ENCODE measurements around the gene PLEKHH1.
"Not testable (repeated sequence)": the region's sequence is repeated elsewhere in the genome, so short reads cannot be mapped to it uniquely, and the experiment has no call there.

The PLEKHH1 gene

DNA sequence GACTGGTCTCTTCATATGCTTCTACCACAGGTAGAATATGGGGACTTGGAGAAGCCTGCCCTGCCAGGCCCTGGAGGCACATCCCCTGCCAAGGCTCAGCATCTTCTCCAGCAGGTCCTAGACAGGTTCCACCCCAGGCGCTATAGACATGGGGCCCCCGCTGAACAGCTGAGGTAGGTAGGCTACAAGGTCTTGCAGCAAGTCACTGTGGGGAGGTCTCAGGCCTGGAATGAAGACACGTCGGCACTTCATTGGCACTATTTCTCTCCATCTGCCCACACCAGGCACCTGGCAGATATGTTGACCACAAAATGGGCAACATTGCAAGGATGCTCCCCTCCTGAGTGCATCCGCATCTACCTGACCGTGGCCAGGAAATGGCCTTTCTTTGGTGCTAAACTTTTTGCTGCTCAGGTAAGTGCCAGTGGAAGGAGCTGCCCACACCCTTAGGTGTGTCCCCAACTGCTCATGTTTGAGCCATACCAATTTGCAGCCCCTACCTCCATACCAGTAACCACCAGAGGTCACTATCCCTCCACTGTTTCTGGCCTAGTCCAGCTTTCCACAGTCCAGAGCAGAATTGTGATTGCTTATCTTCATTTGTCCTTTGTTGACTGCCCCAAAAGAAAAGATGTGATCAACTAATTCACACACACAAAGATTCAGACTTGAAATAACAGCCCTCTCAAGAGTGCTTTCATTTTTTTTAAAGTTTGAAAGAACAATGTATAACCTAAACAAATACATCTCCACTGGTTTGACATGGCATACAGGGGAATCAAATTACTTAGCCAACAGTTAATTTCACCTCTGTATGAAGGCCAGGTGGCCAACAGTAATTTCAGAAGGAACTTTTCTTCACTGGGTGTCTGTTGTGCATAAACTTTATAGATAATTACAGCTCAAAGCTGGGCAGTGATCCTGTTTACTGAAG, 50.9 kb downstream of the PLEKHH1 start:
- DNase-seq (ENCODE audit: low spot score), result peak; percentile 55

DNA sequence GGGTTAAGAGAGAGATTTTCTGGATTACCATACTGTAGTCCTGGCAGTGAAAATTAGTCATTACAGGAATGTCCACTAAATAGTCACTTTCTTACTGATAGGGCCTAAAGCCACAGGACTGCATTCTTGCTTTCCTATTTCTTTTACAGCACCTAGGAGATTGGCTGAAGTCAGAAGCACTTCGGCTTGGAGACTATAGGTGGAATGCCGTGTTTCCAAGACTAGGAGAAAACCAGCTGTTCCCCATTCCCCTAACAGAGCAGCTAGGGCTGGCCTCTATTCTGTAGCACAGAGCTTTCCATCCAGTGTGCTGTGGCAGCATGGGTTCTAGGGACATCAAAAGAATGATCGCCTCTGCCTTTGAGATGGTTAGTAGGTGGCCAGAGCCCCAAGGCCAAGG, 51.9 kb downstream of the PLEKHH1 start:
- DNase-seq (ENCODE audit: low spot score), result no peak

DNA sequence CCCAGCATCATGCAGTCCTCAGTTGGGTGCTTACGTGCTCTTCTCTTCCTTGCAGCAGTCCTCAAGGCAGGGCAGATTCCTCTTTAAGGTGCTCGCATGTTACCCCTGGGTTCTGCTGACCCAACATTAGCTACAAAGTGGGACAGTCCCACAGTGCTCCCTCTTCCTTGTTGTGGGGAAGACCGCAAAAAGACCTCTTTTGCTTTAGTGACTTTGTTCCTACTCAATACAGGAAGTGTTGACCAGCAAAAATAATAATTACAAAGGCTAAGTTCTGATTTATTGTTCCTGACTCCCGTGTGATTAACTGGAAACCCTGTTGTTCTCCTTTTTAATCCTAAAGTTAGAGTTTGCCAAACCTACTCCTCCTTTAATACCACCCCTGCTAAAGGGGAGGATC, 53.3 kb downstream of the PLEKHH1 start:
- DNase-seq (ENCODE audit: low spot score), result no peak

DNA sequence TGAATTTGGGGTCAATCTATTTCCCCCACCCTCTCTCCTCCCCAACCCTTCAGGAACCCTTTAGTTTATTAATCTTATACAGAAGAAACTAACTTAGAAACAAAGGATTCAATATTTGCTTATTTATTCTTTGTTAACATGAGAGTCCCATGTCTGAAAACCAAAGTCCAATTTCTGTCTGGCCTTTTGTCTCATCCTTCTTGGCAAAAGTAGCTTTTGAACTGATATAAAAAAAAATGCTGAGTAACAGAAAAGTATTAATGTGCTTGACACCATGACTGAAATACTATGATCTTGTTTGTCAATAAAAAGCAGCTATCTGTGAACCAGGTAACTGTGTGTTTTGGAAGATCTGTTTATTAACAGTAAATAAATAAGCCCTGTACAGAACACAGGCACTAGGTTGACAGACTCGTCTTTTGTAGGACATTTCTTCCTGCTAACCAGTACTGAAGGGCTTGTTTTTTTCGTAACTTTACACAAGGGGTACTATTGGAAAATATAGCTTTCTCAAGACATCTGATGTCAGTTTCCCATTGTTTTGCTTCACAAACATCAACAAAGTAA, 56.2 kb downstream of the PLEKHH1 start:
- DNase-seq (ENCODE audit: low spot score), result no peak

DNA sequence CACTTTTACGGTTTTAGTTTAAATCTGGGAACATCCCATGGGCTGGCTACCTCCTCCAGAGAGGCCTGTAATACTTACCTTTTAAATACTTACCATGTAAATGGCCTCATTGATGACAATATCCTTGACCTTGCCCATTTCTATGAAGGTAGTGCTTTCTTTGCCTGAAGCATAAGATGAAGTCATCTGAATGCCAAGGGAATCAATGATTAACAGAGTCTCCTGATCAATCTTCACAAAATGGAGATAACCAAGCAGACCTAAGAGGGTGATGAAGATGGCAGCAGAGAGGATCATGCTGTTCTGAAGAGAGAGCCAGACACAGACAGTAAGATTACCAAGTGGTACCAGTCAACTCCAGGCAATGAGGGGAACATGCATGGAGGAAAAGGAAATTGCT, 60.6 kb downstream of the PLEKHH1 start:
- not testable (repeated sequence) for DNase-seq (ENCODE audit: low spot score)

DNA sequence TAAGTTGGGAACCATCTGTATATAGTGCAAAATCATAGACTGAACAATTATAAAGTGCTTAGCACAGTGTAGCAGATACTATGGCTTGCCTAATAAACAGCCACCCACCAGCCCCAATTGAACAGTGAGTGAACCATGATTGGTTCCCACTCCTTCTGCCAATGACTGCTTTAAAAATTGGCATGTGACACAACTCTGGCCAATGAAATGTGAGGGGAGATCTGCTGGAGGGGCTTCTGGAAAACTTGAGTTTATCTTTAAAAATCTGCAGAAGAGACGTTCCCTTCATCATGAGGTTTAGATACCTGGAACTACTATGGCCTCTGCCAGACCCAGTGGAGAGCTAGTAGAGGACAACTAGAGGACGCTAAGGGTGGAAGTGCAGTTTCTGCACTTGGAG, 62.3 kb downstream of the PLEKHH1 start:
- DNase-seq (ENCODE audit: low spot score), result no peak

DNA sequence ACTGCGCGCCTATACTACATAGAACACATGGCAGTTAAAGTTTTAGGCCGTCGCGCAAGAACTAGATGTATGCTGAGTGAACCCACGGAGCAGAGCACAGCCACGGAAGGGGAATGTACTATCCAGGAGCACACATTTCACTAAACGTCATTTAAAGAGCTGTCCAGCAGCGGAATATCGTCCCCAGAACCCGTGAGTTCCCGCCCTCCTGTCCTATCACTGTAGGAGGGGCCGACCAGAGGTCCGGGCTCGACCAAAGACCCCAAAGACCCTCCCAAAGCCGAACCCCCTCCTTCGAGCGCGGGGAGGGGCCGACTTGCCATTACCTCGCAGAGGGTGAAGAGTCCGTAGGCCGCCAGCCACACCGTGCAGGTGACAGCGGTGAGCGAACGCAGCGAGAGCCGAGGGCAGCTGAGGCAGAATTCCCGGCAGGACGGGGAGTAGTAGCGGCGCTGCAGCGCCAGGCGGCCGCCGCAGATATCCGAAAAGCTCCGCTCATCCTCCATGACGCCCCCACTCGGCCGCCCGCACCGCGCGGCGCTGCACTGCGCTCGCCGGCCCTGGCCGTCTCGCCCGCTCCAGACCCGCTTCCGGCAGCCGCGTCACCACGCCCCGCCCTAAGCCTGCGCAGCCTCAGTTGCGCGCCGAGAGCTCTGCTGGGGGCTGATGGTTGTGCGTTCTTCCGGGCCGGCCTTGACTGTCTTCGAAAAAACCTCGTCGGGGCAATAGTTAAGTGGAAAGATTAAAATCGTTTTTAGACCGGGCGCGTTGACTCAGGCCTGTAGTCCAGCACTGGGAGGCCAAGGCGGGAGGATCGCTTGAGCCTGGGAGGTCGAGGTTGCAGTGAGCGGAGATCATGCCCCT, 66.8 kb downstream of the PLEKHH1 start, which contains the start of gene PIGH:
PIGH (minus strand) TSS at position 571 of the 864 bp plus-strand sequence; CDS start at position 506, 65 bp downstream.
- peak; percentile 96 for DNase-seq (ENCODE audit: low spot score)

DNA sequence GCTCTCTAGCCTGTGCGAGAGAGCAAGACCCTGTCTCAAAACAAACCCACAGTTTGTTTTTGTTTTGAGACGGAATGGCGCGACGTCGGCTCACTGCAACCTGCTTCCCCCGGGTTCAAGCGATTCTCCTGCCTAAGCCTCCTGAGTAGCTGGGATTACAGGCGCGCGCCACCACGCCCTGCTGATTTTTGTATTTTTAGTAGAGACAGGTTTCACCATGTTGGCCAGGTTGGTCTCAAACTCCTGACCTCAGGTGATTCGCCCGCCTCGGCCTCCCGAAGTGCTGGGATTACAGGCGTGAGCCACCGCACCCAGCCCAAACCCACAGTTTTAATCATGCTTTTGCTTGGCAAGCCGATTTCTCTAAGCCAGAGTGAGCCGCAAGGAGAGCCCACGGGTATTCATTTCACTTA, 67.5 kb downstream of the PLEKHH1 start:
- not testable (repeated sequence) for DNase-seq (ENCODE audit: low spot score)

DNA sequence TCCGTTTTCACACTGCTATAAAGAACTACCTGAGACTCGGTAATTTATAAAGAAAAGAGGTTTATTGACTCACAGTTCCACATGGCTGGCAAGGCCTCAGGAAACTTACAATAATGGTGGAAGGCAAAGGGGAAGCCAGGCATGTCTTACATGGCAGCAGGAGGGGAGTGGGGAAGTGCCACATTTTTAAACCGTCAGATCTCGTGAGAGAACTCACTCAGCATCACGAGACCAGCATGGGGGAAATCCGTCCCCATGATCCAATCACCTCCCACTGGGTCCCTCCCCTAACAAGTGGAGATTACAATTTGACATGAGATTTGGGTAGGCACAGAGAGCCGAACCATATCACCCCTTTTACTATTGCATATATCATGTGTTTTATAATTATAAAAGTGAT, 69.0 kb downstream of the PLEKHH1 start:
- no peak for DNase-seq (ENCODE audit: low spot score)

DNA sequence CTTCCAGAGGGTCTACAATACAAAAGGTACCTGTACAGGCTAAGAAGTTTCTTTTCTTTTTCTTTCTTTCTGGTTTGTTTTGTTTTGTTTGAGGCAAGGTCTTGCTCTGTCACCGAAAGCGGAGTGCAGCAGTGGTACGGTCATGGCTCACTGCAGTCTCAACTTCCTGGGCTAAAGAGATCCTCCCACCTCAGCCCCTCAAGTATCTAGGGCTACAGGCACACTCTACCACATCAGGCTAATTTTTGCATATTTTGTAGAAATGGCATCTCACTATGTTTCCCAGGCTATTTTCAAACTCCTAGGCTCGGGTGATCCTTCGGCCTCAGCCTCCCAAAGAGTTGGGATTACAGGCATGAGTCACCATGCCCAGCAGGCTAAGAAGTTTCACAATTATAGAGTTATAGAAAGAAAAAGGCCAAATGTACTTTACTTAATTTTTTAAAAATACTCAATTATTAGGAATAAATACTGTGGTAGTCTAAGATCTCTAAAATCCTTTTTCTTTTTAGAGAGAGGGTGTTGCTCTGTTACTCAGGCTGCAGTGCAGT, 70.0 kb downstream of the PLEKHH1 start:
- DNase-seq (ENCODE audit: low spot score), result peak; percentile 35

DNA sequence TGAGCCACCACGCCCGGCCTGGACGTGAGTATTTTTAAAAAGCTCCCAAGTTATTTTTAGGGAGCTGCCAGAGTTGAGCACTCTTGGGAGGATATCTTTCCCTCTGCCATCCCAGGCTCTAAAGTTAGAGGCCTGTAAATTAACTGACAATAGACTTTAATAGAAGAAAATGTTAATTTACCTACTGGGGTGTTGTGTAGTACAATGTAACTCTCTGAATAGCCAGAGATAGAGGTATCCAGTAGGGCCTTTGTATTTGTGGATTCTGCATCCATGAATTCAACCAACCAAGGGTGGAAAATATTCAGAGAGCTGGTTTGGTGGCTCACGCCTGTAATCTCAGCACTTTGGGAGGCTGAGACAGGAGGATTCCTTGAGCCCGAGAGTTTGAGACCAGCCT, 74.6 kb downstream of the PLEKHH1 start:
- no peak for DNase-seq (ENCODE audit: low spot score)

DNA sequence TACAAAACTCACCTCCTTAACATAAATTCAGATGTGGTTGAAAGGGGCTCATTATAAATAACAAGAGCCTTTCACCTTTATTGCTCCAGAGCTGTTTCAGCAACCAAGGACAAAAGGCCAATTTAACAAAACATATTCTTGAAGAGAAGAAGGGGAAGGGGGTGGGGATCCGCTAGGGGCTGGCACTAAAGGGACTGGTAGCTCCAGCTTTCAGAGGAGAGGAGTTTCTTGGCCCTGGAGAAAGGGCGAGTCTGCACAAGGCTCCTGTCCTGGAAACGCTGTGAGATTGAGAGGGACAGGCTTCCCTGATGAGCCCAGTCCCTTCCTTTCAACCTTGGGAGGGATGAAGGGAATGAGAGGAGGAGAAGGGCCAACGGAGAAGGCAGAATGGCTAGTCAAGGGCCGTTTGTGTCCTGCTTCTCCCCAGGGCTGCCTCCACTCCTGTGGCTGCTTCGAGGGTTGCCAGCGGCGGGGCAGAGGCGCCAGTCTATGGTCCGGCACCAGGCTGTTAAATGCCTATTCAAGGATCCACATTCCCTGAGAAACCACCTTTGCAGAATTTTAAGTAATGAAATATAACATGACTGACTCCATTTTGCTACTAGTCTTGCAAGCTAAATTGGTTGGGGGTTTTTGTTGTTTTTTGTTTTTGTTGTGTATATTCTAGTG, 76.7 kb downstream of the PLEKHH1 start:
- no peak for DNase-seq (ENCODE audit: low spot score)

DNA sequence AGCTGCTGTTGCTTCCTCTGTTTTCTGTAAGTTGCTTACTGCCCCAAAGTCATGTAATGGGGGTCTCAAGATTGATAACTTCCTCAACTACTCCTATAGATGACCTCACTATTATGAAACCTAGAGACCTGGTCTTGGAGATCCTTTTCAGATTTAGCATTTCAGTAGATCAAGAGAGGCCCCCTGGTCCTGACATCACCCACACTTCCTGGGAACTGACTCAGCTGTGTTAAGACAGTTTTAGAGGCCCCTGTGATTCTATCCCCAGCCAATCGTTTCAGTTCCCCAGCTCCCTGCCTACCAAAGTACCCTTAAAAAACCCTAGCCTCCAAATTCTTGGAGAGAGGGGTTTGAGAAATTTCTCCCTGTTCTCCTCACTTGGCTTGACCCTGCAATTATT, 77.4 kb downstream of the PLEKHH1 start:
- DNase-seq (ENCODE audit: low spot score), result no peak

DNA sequence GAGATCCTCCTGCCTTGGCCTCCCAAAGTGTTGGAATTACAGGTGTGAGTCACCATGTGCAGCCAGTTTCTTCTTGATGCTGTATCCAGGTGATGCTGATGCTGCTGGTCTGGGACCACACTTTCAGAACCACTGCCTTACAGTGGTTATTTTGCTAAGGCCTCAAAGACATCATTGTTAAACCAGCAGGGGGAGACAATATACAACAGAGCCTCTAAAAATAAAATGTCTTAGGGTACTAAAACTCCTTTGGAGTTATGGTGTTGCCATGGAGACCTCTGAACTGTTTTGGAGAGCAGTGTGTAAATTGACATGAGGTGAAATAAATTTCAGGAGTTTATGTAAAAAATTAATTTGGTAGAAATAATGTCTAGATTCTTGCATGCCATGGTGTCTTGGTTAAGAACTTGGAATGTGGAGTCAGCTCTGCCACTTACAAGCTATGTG, 85.5 kb downstream of the PLEKHH1 start:
- DNase-seq (ENCODE audit: low spot score), result peak; percentile 59

DNA sequence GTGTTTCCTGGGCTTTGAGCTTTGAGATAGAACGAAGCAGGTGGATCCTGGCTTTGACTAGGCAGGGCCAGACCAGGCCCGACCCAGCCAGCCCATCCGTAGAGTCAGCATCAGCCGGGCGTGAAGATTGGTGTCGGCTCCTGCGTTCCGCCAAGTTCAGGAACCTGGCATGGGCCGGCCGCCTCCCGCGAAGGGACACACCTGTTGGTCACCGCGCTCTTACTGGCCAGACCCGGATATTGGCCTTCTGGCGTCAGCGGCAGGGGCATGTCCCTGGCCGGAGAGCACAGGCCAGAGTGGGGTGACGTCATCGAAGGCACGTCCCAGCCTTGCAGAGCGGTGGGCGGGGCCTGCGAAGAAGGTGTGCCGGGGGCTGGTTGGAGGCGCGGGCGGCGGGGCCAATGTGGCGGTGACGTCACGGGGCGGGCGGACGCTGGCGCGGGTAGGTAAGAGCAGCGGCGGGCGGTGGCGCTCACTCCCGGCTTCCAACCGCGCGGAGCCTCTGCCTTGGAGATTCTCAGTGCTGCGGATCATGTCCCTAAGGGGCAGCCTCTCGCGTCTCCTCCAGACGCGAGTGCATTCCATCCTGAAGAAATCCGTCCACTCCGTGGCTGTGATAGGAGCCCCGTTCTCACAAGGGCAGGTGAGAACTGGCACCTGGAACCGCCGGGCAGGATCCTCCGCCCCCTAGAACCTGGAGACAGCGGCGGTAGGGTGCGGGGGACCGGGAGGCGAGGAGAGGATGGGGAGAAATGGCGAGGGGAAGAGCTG, 86.5 kb downstream of the PLEKHH1 start, which contains the start of gene ARG2:
ARG2 (plus strand) TSS at position 475 of the 771 bp plus-strand sequence; CDS start at position 533, 58 bp downstream.
- DNase-seq (ENCODE audit: low spot score), result peak; percentile 95

DNA sequence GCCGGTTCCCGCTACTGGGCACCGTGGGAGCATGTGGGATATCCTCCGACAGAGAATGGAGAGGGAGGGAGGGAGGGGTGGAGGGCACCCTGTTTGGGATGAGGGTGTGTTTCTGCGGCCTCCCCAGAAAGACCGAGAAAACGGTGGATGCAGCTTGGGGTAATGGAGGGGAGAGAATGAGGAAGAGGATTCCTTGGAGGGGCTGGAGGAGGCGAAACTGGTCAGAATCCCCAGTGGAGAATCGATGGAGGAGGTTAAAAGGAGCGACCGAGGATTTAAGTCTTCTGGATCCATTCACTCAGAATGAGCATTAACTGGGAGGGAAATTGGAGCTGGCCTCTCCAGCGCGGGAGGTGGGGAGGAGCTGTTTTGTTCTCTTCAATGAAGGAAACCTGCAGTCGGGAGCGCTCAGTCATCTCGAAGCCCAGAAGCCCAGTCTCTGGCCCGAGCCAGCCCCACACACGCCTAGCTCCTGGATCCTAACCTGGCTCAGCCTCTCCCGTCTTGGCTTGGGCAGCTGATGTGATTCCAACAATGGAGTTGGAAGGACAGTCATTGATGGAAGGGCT, 87.2 kb downstream of the PLEKHH1 start:
- DNase-seq (ENCODE audit: low spot score), result no peak

DNA sequence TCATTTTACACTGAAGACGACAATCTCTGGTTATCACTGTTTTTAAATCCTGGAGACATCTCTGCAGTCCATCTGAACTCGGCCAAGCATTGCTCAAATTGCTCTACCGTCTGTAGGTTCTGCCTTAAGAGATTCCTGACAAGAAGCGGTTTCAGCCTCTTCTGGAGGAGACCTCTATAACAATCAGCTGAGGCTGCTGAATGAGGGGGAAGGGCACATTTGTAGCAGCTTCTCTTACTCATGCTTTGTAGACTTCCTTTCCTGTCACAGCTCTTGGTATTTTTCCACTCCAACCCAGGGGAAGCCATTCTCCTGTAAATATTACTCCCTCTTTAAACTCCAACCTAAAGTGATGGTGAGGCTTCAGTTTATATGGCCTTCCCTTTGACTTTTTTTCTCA, 89.6 kb downstream of the PLEKHH1 start:
- DNase-seq (ENCODE audit: low spot score), result no peak

DNA sequence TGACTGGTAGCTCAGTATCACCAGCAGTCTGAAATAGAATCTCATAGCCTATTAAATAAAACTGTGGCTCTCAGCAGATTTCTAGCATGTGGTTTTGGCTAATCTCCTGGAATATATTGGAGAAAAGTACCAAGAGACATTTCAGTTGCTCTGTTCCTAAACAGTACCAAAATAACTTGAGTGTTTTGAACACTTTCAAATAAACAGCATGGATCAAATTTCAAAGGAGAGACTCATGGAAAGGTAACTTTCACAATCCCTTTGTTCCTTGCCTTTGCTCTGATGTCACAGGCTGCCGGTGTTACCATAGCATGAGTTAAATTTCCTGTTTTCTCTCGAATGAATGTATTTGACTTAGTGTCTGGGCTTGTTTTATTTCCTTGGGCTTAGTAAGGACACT, 90.0 kb downstream of the PLEKHH1 start:
- DNase-seq (ENCODE audit: low spot score), result no peak

DNA sequence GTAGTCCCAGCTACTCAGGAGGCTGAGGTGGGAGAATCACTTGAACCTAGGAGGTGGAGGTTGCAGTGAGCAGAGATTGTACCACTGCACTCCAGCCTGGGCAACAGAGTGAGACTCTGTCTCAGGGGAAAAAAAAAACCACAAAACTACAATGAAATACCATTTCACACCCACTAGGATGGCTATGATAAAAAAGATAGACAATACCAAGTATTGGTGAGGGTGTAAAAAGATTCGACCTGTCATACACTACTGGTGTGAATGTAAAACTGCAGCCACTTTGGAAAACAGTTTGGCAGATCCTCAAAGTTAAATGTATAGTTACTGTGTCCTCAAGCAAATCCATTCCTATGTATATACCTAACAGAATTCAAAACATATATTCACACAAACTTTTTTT, 93.0 kb downstream of the PLEKHH1 start:
- DNase-seq (ENCODE audit: low spot score), result not testable (repeated sequence)

DNA sequence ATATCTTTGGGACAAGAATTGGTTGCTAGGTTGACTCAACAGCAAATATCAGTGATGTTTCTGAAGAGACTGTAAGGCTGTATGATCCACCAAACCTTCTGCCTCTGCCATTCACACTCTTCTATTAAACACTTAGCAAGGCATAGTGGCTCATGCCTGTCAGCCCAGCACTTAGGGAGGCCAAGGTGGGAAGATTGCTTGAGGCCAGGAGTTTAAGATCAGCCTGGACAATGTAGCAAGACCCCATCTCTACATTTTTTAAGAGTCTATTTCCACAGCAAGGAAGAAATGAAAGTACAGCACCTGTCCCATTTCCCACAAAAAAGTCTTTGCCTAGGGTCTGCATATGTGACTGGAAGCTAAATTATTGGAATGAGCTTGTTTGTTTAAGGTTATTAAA, 94.4 kb downstream of the PLEKHH1 start:
- DNase-seq (ENCODE audit: low spot score), result no peak

Measured in germinal center (tissue), 1 donor.